ENCODE data around the gene NUAK1. TPM values are rescaled to one million over a fixed set of nuclear protein-coding genes. Genes with fewer than 3 reads are reported as not detected.

The NUAK1 gene
- total RNA-seq, 1 experiment from 2014 or later = 0.63 TPM

Other genes starting within 250 kb of the NUAK1 start
- 54.9 and 55.8 TPM in 2 replicates for gene CKAP4, start 109.1 kb upstream of the NUAK1 start, total RNA-seq (2014; rRNA removed; shearing (Covaris generic))
- gene TCP11L2, start 163.8 kb upstream of the NUAK1 start, total RNA-seq (2014; rRNA removed; shearing (Covaris generic)) = 8.3 and 9.4 TPM in 2 replicates
- 12.4 and 13.9 TPM in 2 replicates for gene POLR3B, start 218.8 kb upstream of the NUAK1 start, total RNA-seq (2014; rRNA removed; shearing (Covaris generic))

Measured in SK-MEL-5 (cell line).